Measurements from ENCODE around the gene TBPL1. TPM values are rescaled to one million over a fixed set of nuclear protein-coding genes. Genes with fewer than 3 reads are reported as not detected.

TBPL1 gene
- total and polyA plus RNA-seq, 4 donors, result 37.7 to 77.9 (median 62.9) TPM

- 75% methylated on average over 6 of the region's 9 CpGs for WGBS (ENCODE audit: insufficient coverage)
- H3K27me3 ChIP-seq (ENCODE audit: control insufficient read depth, insufficient read depth, low read length), result no peaks in the 10 kb centered on the region
- H3K27ac ChIP-seq (ENCODE audit: low read depth, low read length), result no peak overlapping the region
- DNase-seq (ENCODE audit: low read depth in 4 of 6, low spot score in 6 of 6), result no peak
- no peaks in the 10 kb centered on the region for H3K4me1 ChIP-seq (ENCODE audit: control insufficient read depth, insufficient read depth, low read length)
- peaks cover 8% of the 10 kb centered on the region for H3K36me3 ChIP-seq (ENCODE audit: control insufficient read depth, insufficient read depth, low read length)
- no peaks in the 10 kb centered on the region for H3K9me3 ChIP-seq (ENCODE audit: control insufficient read depth, insufficient read depth, low read length)
- H3K4me3 ChIP-seq (ENCODE audit: low read depth, low read length), result no peak overlapping the region
Measured at GRCh38 chr6:133983099-133983939, 30.3 kb downstream of the TBPL1 start.

GRCh38 chr6:133985970-133986369 lies 32.9 kb downstream of the TBPL1 start:
- no peak overlapping the region for H3K27ac ChIP-seq (ENCODE audit: low read depth, low read length)
- no peak for DNase-seq (ENCODE audit: low read depth in 4 of 6, low spot score in 6 of 6)
- H3K27me3 ChIP-seq (ENCODE audit: control insufficient read depth, insufficient read depth, low read length), result no peaks in the 10 kb centered on the region
- no peaks in the 10 kb centered on the region for H3K9me3 ChIP-seq (ENCODE audit: control insufficient read depth, insufficient read depth, low read length)
- no peak overlapping the region for H3K4me3 ChIP-seq (ENCODE audit: low read depth, low read length)
- H3K36me3 ChIP-seq (ENCODE audit: control insufficient read depth, insufficient read depth, low read length), result peaks cover 8% of the 10 kb centered on the region
- no peaks in the 10 kb centered on the region for H3K4me1 ChIP-seq (ENCODE audit: control insufficient read depth, insufficient read depth, low read length)
- WGBS (ENCODE audit: insufficient coverage), result no CpG with 5 or more reads among the region's 1 CpG

GRCh38 chr6:133986942-133987341 lies 33.9 kb downstream of the TBPL1 start:
- no peak overlapping the region for H3K27ac ChIP-seq (ENCODE audit: low read depth, low read length)
- H3K4me3 ChIP-seq (ENCODE audit: low read depth, low read length), result no peak overlapping the region
- no peaks in the 10 kb centered on the region for H3K4me1 ChIP-seq (ENCODE audit: control insufficient read depth, insufficient read depth, low read length)
- DNase-seq (ENCODE audit: low read depth in 4 of 6, low spot score in 6 of 6), result no peak
- WGBS (ENCODE audit: insufficient coverage), result no CpG with 5 or more reads among the region's 2 CpGs
- no peaks in the 10 kb centered on the region for H3K9me3 ChIP-seq (ENCODE audit: control insufficient read depth, insufficient read depth, low read length)
- H3K27me3 ChIP-seq (ENCODE audit: control insufficient read depth, insufficient read depth, low read length), result no peaks in the 10 kb centered on the region
- peaks cover 8% of the 10 kb centered on the region for H3K36me3 ChIP-seq (ENCODE audit: control insufficient read depth, insufficient read depth, low read length)

GRCh38 chr6:133989525-133989924 lies 36.5 kb downstream of the TBPL1 start:
- no peak overlapping the region for H3K27ac ChIP-seq (ENCODE audit: low read depth, low read length)
- no peak for DNase-seq (ENCODE audit: low read depth in 4 of 6, low spot score in 6 of 6)
- H3K4me1 ChIP-seq (ENCODE audit: control insufficient read depth, insufficient read depth, low read length), result no peaks in the 10 kb centered on the region
- peaks cover 2% of the 10 kb centered on the region for H3K36me3 ChIP-seq (ENCODE audit: control insufficient read depth, insufficient read depth, low read length)
- H3K4me3 ChIP-seq (ENCODE audit: low read depth, low read length), result no peak overlapping the region
- 100% methylated on average over 1 of the region's 2 CpGs for WGBS (ENCODE audit: insufficient coverage)
- no peaks in the 10 kb centered on the region for H3K27me3 ChIP-seq (ENCODE audit: control insufficient read depth, insufficient read depth, low read length)
- no peaks in the 10 kb centered on the region for H3K9me3 ChIP-seq (ENCODE audit: control insufficient read depth, insufficient read depth, low read length)

- Histone ChIP-seq H3K9me3 (ENCODE audit: control insufficient read depth, insufficient read depth, low read length) (no peaks in the 10 kb centered on the region), H3K27me3 (ENCODE audit: control insufficient read depth, insufficient read depth, low read length) (no peaks in the 10 kb centered on the region), H3K4me3 (ENCODE audit: low read depth, low read length) (no peak overlapping the region), H3K4me1 (ENCODE audit: control insufficient read depth, insufficient read depth, low read length) (no peaks in the 10 kb centered on the region), H3K36me3 (ENCODE audit: control insufficient read depth, insufficient read depth, low read length) (no peaks in the 10 kb centered on the region), H3K27ac (ENCODE audit: low read depth, low read length) (no peak overlapping the region)
- no CpG with 5 or more reads among the region's 1 CpG for WGBS (ENCODE audit: insufficient coverage)
- DNase-seq (ENCODE audit: low read depth in 4 of 6, low spot score in 6 of 6), result no peak
Measured at GRCh38 chr6:133990321-133990720, 37.3 kb downstream of the TBPL1 start.

GRCh38 chr6:133991096-133991593 lies 38.1 kb downstream of the TBPL1 start:
- Histone ChIP-seq H3K4me1 (ENCODE audit: control insufficient read depth, insufficient read depth, low read length) (no peaks in the 10 kb centered on the region), H3K4me3 (ENCODE audit: low read depth, low read length) (no peak overlapping the region), H3K36me3 (ENCODE audit: control insufficient read depth, insufficient read depth, low read length) (no peaks in the 10 kb centered on the region), H3K27me3 (ENCODE audit: control insufficient read depth, insufficient read depth, low read length) (no peaks in the 10 kb centered on the region), H3K27ac (ENCODE audit: low read depth, low read length) (no peak overlapping the region), H3K9me3 (ENCODE audit: control insufficient read depth, insufficient read depth, low read length) (no peaks in the 10 kb centered on the region)
- WGBS (ENCODE audit: insufficient coverage), result no CpG with 5 or more reads among the region's 2 CpGs
- DNase-seq (ENCODE audit: low read depth in 4 of 6, low spot score in 6 of 6), result peak in 1 of 6 donors; percentile 58

GRCh38 chr6:133992992-133993680 lies 40.1 kb downstream of the TBPL1 start:
- no peaks in the 10 kb centered on the region for H3K4me1 ChIP-seq (ENCODE audit: control insufficient read depth, insufficient read depth, low read length)
- WGBS (ENCODE audit: insufficient coverage), result 51% methylated on average over 3 of the region's 6 CpGs

GRCh38 chr6:133995296-133995695 lies 42.3 kb downstream of the TBPL1 start:
- no peak overlapping the region for H3K4me3 ChIP-seq (ENCODE audit: low read depth, low read length)
- WGBS (ENCODE audit: insufficient coverage), result 88% methylated on average over 3 of the region's 3 CpGs
- no peak for DNase-seq (ENCODE audit: low read depth in 4 of 6, low spot score in 6 of 6)
- no peaks in the 10 kb centered on the region for H3K27me3 ChIP-seq (ENCODE audit: control insufficient read depth, insufficient read depth, low read length)
- no peaks in the 10 kb centered on the region for H3K9me3 ChIP-seq (ENCODE audit: control insufficient read depth, insufficient read depth, low read length)
- H3K36me3 ChIP-seq (ENCODE audit: control insufficient read depth, insufficient read depth, low read length), result no peaks in the 10 kb centered on the region
- H3K27ac ChIP-seq (ENCODE audit: low read depth, low read length), result no peak overlapping the region
- H3K4me1 ChIP-seq (ENCODE audit: control insufficient read depth, insufficient read depth, low read length), result no peaks in the 10 kb centered on the region

More at GRCh38 chr6:133992992-133993680, 40.1 kb downstream of the TBPL1 start:
- Histone ChIP-seq H3K27ac (ENCODE audit: low read depth, low read length) (no peak overlapping the region), H3K4me3 (ENCODE audit: low read depth, low read length) (no peak overlapping the region), H3K27me3 (ENCODE audit: control insufficient read depth, insufficient read depth, low read length) (no peaks in the 10 kb centered on the region), H3K9me3 (ENCODE audit: control insufficient read depth, insufficient read depth, low read length) (no peaks in the 10 kb centered on the region), H3K36me3 (ENCODE audit: control insufficient read depth, insufficient read depth, low read length) (no peaks in the 10 kb centered on the region)
- peak in 4 of 6 donors; percentile 14 to 65 (median 47) for DNase-seq (ENCODE audit: low read depth in 4 of 6, low spot score in 6 of 6)

- whole genome bisulfite sequencing (ENCODE audit: insufficient coverage), result no CpG with 5 or more reads among the region's 3 CpGs
Measured at GRCh38 chr6:133995758-133996157, 42.7 kb downstream of the TBPL1 start.

More at GRCh38 chr6:133995758-133996157, 42.7 kb downstream of the TBPL1 start:
- Histone ChIP-seq H3K27me3 (ENCODE audit: control insufficient read depth, insufficient read depth, low read length) (no peaks in the 10 kb centered on the region), H3K4me3 (ENCODE audit: low read depth, low read length) (no peak overlapping the region), H3K36me3 (ENCODE audit: control insufficient read depth, insufficient read depth, low read length) (no peaks in the 10 kb centered on the region), H3K4me1 (ENCODE audit: control insufficient read depth, insufficient read depth, low read length) (no peaks in the 10 kb centered on the region), H3K9me3 (ENCODE audit: control insufficient read depth, insufficient read depth, low read length) (no peaks in the 10 kb centered on the region), H3K27ac (ENCODE audit: low read depth, low read length) (no peak overlapping the region)
- no peak for DNase-seq (ENCODE audit: low read depth in 4 of 6, low spot score in 6 of 6)

All from spinal cord (tissue), 10 donors.